ENCODE results near the gene SGMS1.

- TF ChIP-seq CTCF (IDR thresholded peaks at IDR 0.05; ENCODE audit: low read length) = no peak
- TF ChIP-seq EZH2 (IDR thresholded peaks at IDR 0.05; ENCODE audit: borderline replicate concordance, low read length) = no peak
Measured at GRCh38 chr10:50385624-50386023, 238.1 kb downstream of the SGMS1 start.

Measured in OCI-LY1 (cell line).